MM.1S (cell line): ENCODE measurements around the gene GH2.

Experiments
- CTCF ChIP-seq: fragments of 300-600 bp; sonication (generic); IDR thresholded peaks from 2 replicates; pipeline ENCODE4 v1.5.1; 2016; ENCODE audit warnings: antibody characterized with exemption, low read length, mixed read lengths
- EZH2 ChIP-seq: fragments of 300-600 bp; sonication (generic); optimal IDR thresholded peaks from 2 replicates; pipeline ENCODE3; 2017; ENCODE audit warnings: low read depth, mild to moderate bottlenecking, antibody characterized with exemption, low read length, mixed read lengths
- EZH2phosphoT487 ChIP-seq: fragments of 300-600 bp; sonication (generic); IDR thresholded peaks from 2 replicates; pipeline ENCODE4 v1.6.1; 2018; ENCODE audit warnings: antibody characterized with exemption, low read length

GRCh38 chr17:63842173-63842539, 39.6 kb downstream of the GH2 start:
- no peak for TF ChIP-seq CTCF
- TF ChIP-seq EZH2: no peak
- TF ChIP-seq EZH2phosphoT487: no peak
